CD14-positive monocyte (primary cell): ENCODE results near the gene RNF130. TPM values are rescaled to one million over a fixed set of nuclear protein-coding genes. Genes with fewer than 3 reads are reported as not detected.
A peak's percentile ranks its signal among the peaks of the same experiment; 100 is the strongest.

ENCODE experiments used
- DNase-seq, 3 donors: peaks; one replicate each; pipeline ENCODE4 v3.0.0-alpha.2; 2011 to 2022
- H2AFZ ChIP-seq: 2 replicates; pipeline ENCODE4 v1.6.0; 2012; ENCODE audit warnings: mild to moderate bottlenecking, low read depth, low read length, inconsistent platforms; ENCODE audit not compliant: insufficient read depth, poor library complexity, severe bottlenecking
- H3K27ac ChIP-seq, 2 donors: 1 replicate in 1 of 2; 2 replicates in 1 of 2; pipeline ENCODE4 v1.5.1; 2012 to 2013; ENCODE audit warnings: low read length in 2 of 2, control low read depth in 1 of 2, inconsistent platforms in 1 of 2, low read depth in 1 of 2, mild to moderate bottlenecking in 1 of 2
- H3K27me3 ChIP-seq, 2 donors: one replicate each; pipeline versions ENCODE4 v1.6.0 to v1.6.1; 2011 to 2013; ENCODE audit warnings: low read length in 2 of 2; ENCODE audit not compliant: control insufficient read depth in 2 of 2, insufficient read depth in 2 of 2
- H3K36me3 ChIP-seq, 2 donors: replicated peaks in 1 of 2; 1 replicate in 1 of 2; 2 replicates in 1 of 2; pipeline versions ENCODE4 v1.5.1 to v1.6.1; 2012 to 2013; ENCODE audit warnings: low read length in 2 of 2, control low read depth in 1 of 2, inconsistent platforms in 1 of 2, mild to moderate bottlenecking in 1 of 2; ENCODE audit not compliant: insufficient read depth in 2 of 2, control insufficient read depth in 1 of 2
- H3K4me1 ChIP-seq, 2 donors: 1 replicate in 1 of 2; 2 replicates in 1 of 2; pipeline versions ENCODE4 v1.5.1 to v1.6.1; 2012 to 2013; ENCODE audit warnings: low read length in 2 of 2, control low read depth in 1 of 2, inconsistent platforms in 1 of 2, mild to moderate bottlenecking in 1 of 2, moderate library complexity in 1 of 2; ENCODE audit not compliant: insufficient read depth in 2 of 2, control insufficient read depth in 1 of 2
- H3K4me2 ChIP-seq: replicated peaks from 2 replicates; pipeline ENCODE3; 2012; ENCODE audit warnings: low read length, moderate library complexity, mild to moderate bottlenecking; ENCODE audit not compliant: poor library complexity, severe bottlenecking; ENCODE audit errors: extremely low read depth
- H3K4me3 ChIP-seq, 3 experiments: fragments of 200-600 bp in 1 of 3; sonication (generic) in 1 of 3; replicated peaks in 1 of 3; 1 replicate in 2 of 3; 2 replicates in 1 of 3; pipeline ENCODE4 v1.5.1; 2011 to 2013; ENCODE audit warnings: low read length in 3 of 3, mild to moderate bottlenecking in 3 of 3, control low read depth in 2 of 3, low read depth in 2 of 3, inconsistent platforms in 1 of 3, moderate library complexity in 1 of 3
- H3K79me2 ChIP-seq: 2 replicates; pipeline ENCODE4 v1.6.0; 2012; ENCODE audit warnings: mild to moderate bottlenecking, control low read depth, inconsistent platforms, low read length, moderate library complexity; ENCODE audit not compliant: insufficient read depth
- H3K9ac ChIP-seq: 2 replicates; pipeline ENCODE4 v1.6.0; 2017; ENCODE audit warnings: low read length, mild to moderate bottlenecking; ENCODE audit not compliant: insufficient read depth, poor library complexity, severe bottlenecking
- H3K9me3 ChIP-seq, 2 donors: replicated peaks in 1 of 2; 1 replicate in 1 of 2; 2 replicates in 1 of 2; pipeline versions ENCODE4 v1.5.1 to v1.6.1; 2012 to 2013; ENCODE audit warnings: low read length in 2 of 2, control low read depth in 1 of 2; ENCODE audit not compliant: control insufficient read depth in 1 of 2, insufficient read depth in 1 of 2
- H4K20me1 ChIP-seq: 2 replicates; pipeline ENCODE4 v1.6.0; 2012; ENCODE audit warnings: mild to moderate bottlenecking, low read length, control low read depth, moderate library complexity; ENCODE audit not compliant: insufficient read depth
- H3K27ac Mint-ChIP-seq, 7 donors: one replicate each; pipeline ENCODE4 v1.8.0; 2020; ENCODE audit warnings: mild to moderate bottlenecking in 7 of 7, mixed read lengths in 7 of 7, moderate library complexity in 6 of 7, inconsistent platforms in 2 of 7
- H3K27me3 Mint-ChIP-seq, 3 donors: one replicate each; pipeline ENCODE4 v1.8.0; 2021 to 2022; ENCODE audit warnings: low read depth in 3 of 3, mild to moderate bottlenecking in 3 of 3, mixed read lengths in 3 of 3, moderate library complexity in 3 of 3, inconsistent platforms in 1 of 3
- H3K36me3 Mint-ChIP-seq, 2 donors: one replicate each; pipeline ENCODE4 v1.8.0; 2020; ENCODE audit warnings: mixed read lengths in 2 of 2, inconsistent platforms in 1 of 2, mild to moderate bottlenecking in 1 of 2
- H3K4me1 Mint-ChIP-seq: one replicate; pipeline ENCODE4 v1.8.0; 2020; ENCODE audit warnings: mild to moderate bottlenecking, mixed read lengths
- H3K4me3 Mint-ChIP-seq, 2 donors: one replicate each; pipeline ENCODE4 v1.8.0; 2020; ENCODE audit warnings: mild to moderate bottlenecking in 2 of 2, mixed read lengths in 2 of 2, moderate library complexity in 1 of 2
- H3K9me3 Mint-ChIP-seq, 7 donors: one replicate each; pipeline ENCODE4 v1.8.0; 2020 to 2022; ENCODE audit warnings: mixed read lengths in 7 of 7, mild to moderate bottlenecking in 6 of 7, moderate library complexity in 6 of 7, inconsistent platforms in 2 of 7
- CTCF ChIP-seq: fragments of 200-600 bp; IDR thresholded peaks from one replicate; pipeline ENCODE4 v1.8.0; 2022; ENCODE audit warnings: antibody characterized with exemption, mild to moderate bottlenecking
- WGBS: methylation state at CpG from one replicate; pipeline ENCODE4 v1.1.5; 2013; ENCODE audit warnings: missing lambda C conversion rate; ENCODE audit not compliant: insufficient coverage; 5-methylcytosine and 5-hydroxymethylcytosine counted together
- intact Hi-C, 2 donors: fragments of 100-400 bp; cut with micrococcal nuclease; formaldehyde crosslinking; loops; one replicate each; pipeline versions ENCODE4 v1.15.0 to v1.15.1; 2023
- polyA plus RNA-seq, 3 donors: library from polyadenylated mRNA; depleted of rRNA in 1 of 3; unstranded in 2 of 3; stranded (reverse) in 1 of 3; fragments of 300-500 nt in 2 of 3; fragments of >200 nt in 1 of 3; fragmentation: Illumina TruSeq in 2 of 3; gene quantifications; 1 replicate in 2 of 3; 2 replicates in 1 of 3; pipeline ENCODE4 v1.2.3, GENCODE V29; 2012 to 2021

Gene RNF130
- polyA plus RNA-seq, 3 donors = 294 to 439 (median 376) TPM

GRCh38 chr5:179986328-179986727 lies 85.2 kb downstream of the RNF130 start:
- Histone ChIP-seq H3K4me2 (no peak overlapping the region), H3K4me3 (no peak overlapping the region), H3K9ac (no peak overlapping the region), H3K27me3 (no peaks in the 10 kb centered on the region), H3K4me1 (no peaks in the 10 kb centered on the region), H3K27ac (no peak overlapping the region), H3K79me2 (peaks cover 33% of the 10 kb centered on the region), H2AFZ (no peak overlapping the region), H3K36me3 (peaks cover 17 to 49% of the 10 kb centered on the region in 2 donors), H4K20me1 (peaks cover 85% of the 10 kb centered on the region), H3K9me3 (peaks cover 0 to 5% of the 10 kb centered on the region in 2 donors)
- peaks cover 39 to 53% of the 10 kb centered on the region in 2 donors for H3K36me3 Mint-ChIP-seq
- no peak overlapping the region for H3K27ac Mint-ChIP-seq
- H3K4me1 Mint-ChIP-seq = no peaks in the 10 kb centered on the region
- TF ChIP-seq CTCF = no peak
- DNase-seq = peak in 1 of 3 donors; percentile 15
- H3K27me3 Mint-ChIP-seq = no peaks in the 10 kb centered on the region
- H3K4me3 Mint-ChIP-seq = no peak overlapping the region
- WGBS = 60% methylated on average over 1 of the region's 6 CpGs
- intact Hi-C loops = no loop called here
- H3K9me3 Mint-ChIP-seq = peaks cover 0 to 8% (median 2%) of the 10 kb centered on the region in 7 donors

- no peak for TF ChIP-seq CTCF
- no peaks in the 10 kb centered on the region for H3K4me1 ChIP-seq
- WGBS = 100% methylated on average over 1 of the region's 5 CpGs
- Mint-ChIP-seq H3K27ac (peak overlapping the region in 2 of 7 donors; percentile 67 to 80), H3K36me3 (peaks cover 65 to 75% of the 10 kb centered on the region in 2 donors), H3K4me3 (no peak overlapping the region), H3K4me1 (no peaks in the 10 kb centered on the region), H3K27me3 (no peaks in the 10 kb centered on the region), H3K9me3 (peaks cover 0 to 2% (median 0%) of the 10 kb centered on the region in 7 donors)
- H3K4me3 ChIP-seq = no peak overlapping the region
- peaks cover 34% of the 10 kb centered on the region for H3K79me2 ChIP-seq
- no peak overlapping the region for H3K27ac ChIP-seq
- H4K20me1 ChIP-seq = peaks cover 97% of the 10 kb centered on the region
- no peaks in the 10 kb centered on the region for H3K9me3 ChIP-seq
- no peak overlapping the region for H3K4me2 ChIP-seq
- H2AFZ ChIP-seq = no peak overlapping the region
- intact Hi-C loops = no loop called here
- H3K36me3 ChIP-seq = peaks cover 60 to 78% of the 10 kb centered on the region in 2 donors
- H3K27me3 ChIP-seq = no peaks in the 10 kb centered on the region
- H3K9ac ChIP-seq = no peak overlapping the region
- no peak for DNase-seq
These were observed 89.9 kb downstream of the RNF130 start for GRCh38 chr5:179981636-179982035.
